Left colon (tissue), 2 donors: ENCODE data around the gene AKAP5. TPM values are rescaled to one million over a fixed set of nuclear protein-coding genes. Genes with fewer than 3 reads are reported as not detected.
"Not testable (repeated sequence)": the region's sequence is repeated elsewhere in the genome, so short reads cannot be mapped to it uniquely, and the experiment has no call there.

Source experiments
- ATAC-seq: fragments of 200-7000 bp; cut with Tn5 transposase; one replicate; pipeline ENCODE4 v1.9.1; 2020; ENCODE audit warnings: mild to moderate bottlenecking, moderate library complexity
- DNase-seq, 2 donors: peaks; one replicate each; pipeline ENCODE4 v3.0.0-alpha.2; 2020
- intact Hi-C, 2 donors: fragments of 100-400 bp; cut with DNase I in 1 of 2; cut with micrococcal nuclease in 1 of 2; formaldehyde crosslinking; loops; one replicate each; pipeline versions ENCODE4 v1.11.2 to v1.14.0; 2022; cut with DNase I, micrococcal nuclease
- total RNA-seq, 2 donors: library from RNA; stranded (reverse); fragmentation: NEBNext Ultra II Directional; extraction: Animal tissue kit (Norgen Biotek cat#: 25700); gene quantifications; one replicate each; pipeline ENCODE4 v1.2.1, GENCODE V29; 2021
- donor health status: DM: no; HTN: no; CAD: no.
- donor health status: DM: yes; HTN: yes; CAD: no.

AKAP5 gene
- total RNA-seq, 2 donors from 2014 or later, result 11.9 to 14.2 TPM

DNA sequence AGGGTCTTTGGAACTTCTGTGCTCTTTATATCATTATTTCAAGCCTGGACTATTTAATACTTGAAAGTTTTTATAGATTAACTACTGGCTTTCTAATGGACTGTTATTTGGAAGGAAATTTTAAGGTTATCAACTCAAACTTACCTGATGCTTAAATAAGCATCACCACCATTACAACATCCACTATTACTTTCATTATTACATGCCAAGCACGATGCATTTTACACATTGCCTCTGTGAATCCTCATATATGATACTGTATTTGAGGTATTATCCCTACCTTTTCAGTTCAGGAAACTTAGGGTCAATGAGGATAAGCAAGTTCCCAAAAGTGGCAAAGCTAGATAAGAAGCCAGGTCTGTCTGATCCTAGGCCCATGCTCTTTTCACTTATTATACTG lies 51.7 kb downstream of the AKAP5 start:
- intact Hi-C loops, result no loop called here
- ATAC-seq (no peak), DNase-seq (no peak)

DNA sequence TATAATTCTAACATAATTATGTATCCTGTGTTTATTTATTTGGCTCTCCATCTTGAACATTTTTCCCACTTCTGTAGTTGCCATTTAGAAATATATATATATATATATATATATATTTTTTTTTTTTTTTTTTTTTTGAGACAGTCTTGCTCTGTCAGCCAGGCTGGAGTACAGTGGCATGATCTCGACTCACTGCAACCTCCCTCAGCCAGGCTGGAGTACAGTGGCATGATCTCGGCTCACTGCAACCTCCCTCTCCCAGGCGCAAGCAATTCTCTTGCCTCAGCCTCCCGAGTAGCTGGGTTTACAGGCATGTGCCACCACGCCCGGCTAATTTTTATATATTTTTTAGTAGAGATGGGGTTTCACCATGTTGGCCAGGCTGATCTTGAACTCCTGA lies 52.4 kb downstream of the AKAP5 start:
- DNase-seq, intact Hi-C loops, ATAC-seq: not testable (repeated sequence)

DNA sequence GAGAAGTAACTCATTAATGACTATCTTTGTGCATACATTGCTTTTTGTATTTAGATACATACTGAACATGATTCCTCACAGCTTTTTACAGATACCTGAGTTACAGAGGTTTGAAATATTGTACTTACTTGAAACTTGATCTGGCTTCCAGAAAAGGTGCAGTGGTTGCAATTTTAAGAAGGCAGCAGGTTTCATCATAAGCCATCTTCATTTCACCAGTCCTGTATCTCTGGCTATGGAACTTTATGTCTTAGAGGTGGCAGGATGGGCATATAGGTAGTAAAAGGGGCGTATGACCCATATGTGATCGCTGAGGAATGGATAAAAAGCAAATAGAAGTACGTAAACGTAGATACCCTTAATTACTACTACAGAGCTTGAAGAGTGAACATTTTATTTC lies 52.9 kb downstream of the AKAP5 start:
- ATAC-seq (no peak), DNase-seq (no peak)
- intact Hi-C loops, result no loop called here

DNA sequence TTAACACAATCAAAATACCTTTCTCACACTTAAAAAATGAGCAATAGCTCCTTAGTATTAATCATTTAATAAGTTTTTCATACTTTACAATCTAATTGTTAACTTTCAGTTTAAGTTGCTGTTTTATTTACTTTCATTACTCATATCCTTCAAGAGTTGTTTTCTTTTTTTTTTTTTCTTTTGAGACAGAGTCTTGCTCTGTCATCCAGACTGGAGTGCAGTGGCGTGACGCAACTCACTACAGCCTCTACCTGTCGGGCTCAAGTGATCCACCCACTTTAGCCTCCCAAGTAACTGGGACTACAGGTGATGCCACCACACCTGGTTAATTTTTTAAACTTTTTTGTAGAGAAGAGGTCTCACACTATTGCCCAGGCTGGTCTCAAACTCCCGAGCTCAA lies 55.4 kb downstream of the AKAP5 start:
- intact Hi-C loops, result no loop called here
- no peak for DNase-seq
- ATAC-seq, result no peak

DNA sequence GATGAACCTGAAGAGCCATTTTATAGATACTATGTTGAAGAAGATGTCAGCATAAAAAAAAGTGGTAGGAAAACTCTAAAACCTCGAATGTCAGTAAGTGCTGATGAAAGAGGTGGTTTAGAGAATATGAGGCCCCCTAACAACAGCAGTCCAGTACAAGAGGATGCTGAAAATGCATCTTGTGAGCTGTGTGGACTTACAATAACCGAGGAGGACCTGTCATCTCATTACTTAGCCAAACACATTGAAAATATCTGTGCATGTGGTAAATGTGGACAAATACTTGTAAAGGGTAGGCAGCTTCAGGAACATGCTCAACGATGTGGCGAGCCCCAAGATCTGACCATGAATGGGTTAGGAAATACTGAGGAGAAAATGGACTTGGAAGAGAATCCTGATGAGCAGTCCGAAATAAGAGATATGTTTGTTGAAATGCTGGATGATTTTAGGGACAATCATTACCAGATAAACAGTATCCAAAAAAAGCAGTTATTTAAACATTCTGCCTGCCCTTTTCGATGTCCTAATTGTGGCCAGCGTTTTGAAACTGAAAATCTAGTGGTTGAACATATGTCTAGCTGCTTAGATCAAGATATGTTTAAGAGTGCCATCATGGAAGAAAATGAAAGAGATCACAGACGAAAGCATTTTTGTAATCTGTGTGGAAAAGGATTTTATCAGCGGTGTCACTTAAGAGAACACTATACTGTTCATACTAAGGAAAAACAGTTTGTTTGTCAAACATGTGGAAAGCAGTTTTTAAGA lies 57.5 kb downstream of the AKAP5 start:
- DNase-seq (no peak), ATAC-seq (no peak)
- intact Hi-C loops, result no loop called here

Other genes with a start within 250 kb of the AKAP5 start
- under 1 TPM; 0.40 to 0.70 TPM for gene ESR2, start 171.1 kb upstream of the AKAP5 start, total RNA-seq
- 10 to 100 TPM; 31.2 to 53.3 TPM for gene MTHFD1, start 77.1 kb upstream of the AKAP5 start, total RNA-seq
- 1 to 10 TPM; 5.9 to 6.5 TPM for gene ZBTB25, start 38.3 kb downstream of the AKAP5 start, total RNA-seq
- 10 to 100 TPM; 29.5 to 32.1 TPM for gene ZBTB1, start 39.3 kb downstream of the AKAP5 start, total RNA-seq
- gene HSPA2, start 75.2 kb downstream of the AKAP5 start, total RNA-seq, result 10 to 100 TPM; 52.7 to 61.7 TPM
- 10 to 100 TPM in 1 of 2 donors, 1 to 10 TPM in 1; 7.1 to 10.7 TPM for gene PPP1R36, start 84.5 kb downstream of the AKAP5 start, total RNA-seq
- gene PLEKHG3, start 238.9 kb downstream of the AKAP5 start, total RNA-seq, result 10 to 100 TPM; 79.3 to 90.1 TPM